HG03066 (cell line): ENCODE measurements around the gene CMTM8.
"Not testable (repeated sequence)": the region's sequence is repeated elsewhere in the genome, so short reads cannot be mapped to it uniquely, and the experiment has no call there.

Experiments used
- ATAC-seq: cut with Tn5 transposase; IDR thresholded peaks from one replicate; pipeline ENCODE4 v1.9.1; 2021; ENCODE audit warnings: low read depth; ENCODE audit not compliant: unreplicated experiment

The CMTM8 gene

GRCh38 chr3:32226875-32227500 lies 11.5 kb upstream of the CMTM8 start:
- no peak for ATAC-seq

- ATAC-seq = not testable (repeated sequence)
Observed at GRCh38 chr3:32228743-32229142, 9.7 kb upstream of the CMTM8 start.

GRCh38 chr3:32229565-32229964 lies 8.9 kb upstream of the CMTM8 start:
- no peak for ATAC-seq

- no peak for ATAC-seq
Observed at GRCh38 chr3:32236377-32236776, 2.1 kb upstream of the CMTM8 start.

GRCh38 chr3:32237670-32238452 lies 619 bp upstream of the CMTM8 start:
- ATAC-seq = no peak

GRCh38 chr3:32239307-32240158 lies 1.1 kb downstream of the CMTM8 start:
- no peak for ATAC-seq

- no peak for ATAC-seq
Observed at GRCh38 chr3:32240159-32240545, 1.7 kb downstream of the CMTM8 start.

GRCh38 chr3:32241100-32241499 lies 2.6 kb downstream of the CMTM8 start:
- no peak for ATAC-seq

GRCh38 chr3:32243519-32243918 lies 5.0 kb downstream of the CMTM8 start:
- ATAC-seq = no peak

- no peak for ATAC-seq
Observed at GRCh38 chr3:32245200-32245599, 6.7 kb downstream of the CMTM8 start.

- ATAC-seq = no peak
Observed at GRCh38 chr3:32246079-32246675, 7.7 kb downstream of the CMTM8 start.

- ATAC-seq = no peak
Observed at GRCh38 chr3:32249184-32249782, 10.8 kb downstream of the CMTM8 start.

GRCh38 chr3:32254268-32254667 lies 15.8 kb downstream of the CMTM8 start:
- ATAC-seq = no peak

- no peak for ATAC-seq
Observed at GRCh38 chr3:32255345-32255744, 16.9 kb downstream of the CMTM8 start.

GRCh38 chr3:32256206-32256605 lies 17.7 kb downstream of the CMTM8 start:
- ATAC-seq = no peak

- no peak for ATAC-seq
Observed at GRCh38 chr3:32257042-32257441, 18.6 kb downstream of the CMTM8 start.

GRCh38 chr3:32257641-32258438 lies 19.4 kb downstream of the CMTM8 start:
- ATAC-seq = no peak

- ATAC-seq = no peak
Observed at GRCh38 chr3:32258869-32259268, 20.4 kb downstream of the CMTM8 start.

- ATAC-seq = no peak
Observed at GRCh38 chr3:32261545-32261944, 23.1 kb downstream of the CMTM8 start.

- ATAC-seq = no peak
Observed at GRCh38 chr3:32262201-32262600, 23.7 kb downstream of the CMTM8 start.
